ENCODE data around the gene CALN1.
"Not testable (repeated sequence)": the region's sequence is repeated elsewhere in the genome, so short reads cannot be mapped to it uniquely, and the experiment has no call there.

CALN1 gene

DNA sequence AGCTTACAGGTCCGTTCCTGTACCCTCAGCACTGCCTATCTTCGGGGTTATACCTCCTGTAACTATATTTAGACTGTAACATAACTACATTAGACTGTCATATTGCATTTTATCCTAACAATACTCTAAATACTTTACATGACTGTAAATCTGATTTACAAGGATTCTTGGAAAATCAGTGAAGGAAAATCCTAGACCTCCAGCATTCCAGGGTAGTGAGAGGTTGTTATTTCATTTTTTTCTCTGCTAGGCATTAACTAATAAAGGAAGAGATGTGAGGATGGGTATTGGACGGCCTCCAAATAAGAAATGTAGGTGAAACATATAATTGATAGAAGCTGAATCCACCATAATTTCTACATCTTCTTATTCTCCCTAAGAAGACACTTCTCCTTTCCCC lies 569.4 kb downstream of the CALN1 start:
- Histone ChIP-seq H3K9me3 (peaks cover 2% of the 10 kb centered on the region), H3K27ac (no peak overlapping the region), H3K4me2 (no peak overlapping the region), H3K4me3 (no peak overlapping the region), H4K20me1 (no peaks in the 10 kb centered on the region), H3K27me3 (no peaks in the 10 kb centered on the region), H3K4me1 (peaks cover 15% of the 10 kb centered on the region), H3K36me3 (no peaks in the 10 kb centered on the region), H3K9ac (no peak overlapping the region)
- TF ChIP-seq Cebpa-rat (IDR thresholded peaks at IDR 0.05), result no peak

DNA sequence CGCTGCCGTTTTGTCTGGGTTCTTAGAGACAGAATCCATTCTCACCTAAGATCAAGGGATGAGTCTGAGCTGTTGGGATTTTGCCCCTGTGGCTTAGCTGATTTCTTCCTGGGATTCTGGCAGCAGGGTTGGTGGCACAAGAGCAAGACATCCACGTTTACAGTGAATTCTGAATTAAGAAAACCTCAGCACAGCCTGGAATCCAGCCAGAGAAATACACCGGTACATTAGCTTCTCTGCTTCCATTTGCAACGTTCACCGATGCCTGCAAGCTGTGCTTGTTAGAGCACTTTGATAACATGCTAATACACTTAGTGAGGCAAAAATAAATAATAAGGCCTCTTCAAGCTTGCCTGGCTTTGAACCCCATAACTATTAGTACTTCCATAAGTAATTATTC lies 569.8 kb downstream of the CALN1 start:
- no peak for TF ChIP-seq Cebpa-rat (IDR thresholded peaks at IDR 0.05)
- H3K4me3 ChIP-seq, result no peak overlapping the region
- H3K27ac ChIP-seq, result no peak overlapping the region
- H3K4me1 ChIP-seq, result peaks cover 15% of the 10 kb centered on the region
- no peak overlapping the region for H3K4me2 ChIP-seq
- no peaks in the 10 kb centered on the region for H4K20me1 ChIP-seq
- no peaks in the 10 kb centered on the region for H3K36me3 ChIP-seq
- no peaks in the 10 kb centered on the region for H3K27me3 ChIP-seq
- no peaks in the 10 kb centered on the region for H3K9me3 ChIP-seq
- H3K9ac ChIP-seq, result no peak overlapping the region

- Histone ChIP-seq H4K20me1 (no peaks in the 10 kb centered on the region), H3K4me3 (no peak overlapping the region), H3K27ac (no peak overlapping the region), H3K4me2 (no peak overlapping the region), H3K9ac (no peak overlapping the region), H3K9me3 (no peaks in the 10 kb centered on the region), H3K36me3 (no peaks in the 10 kb centered on the region), H3K27me3 (no peaks in the 10 kb centered on the region; the same call in 1 of the 2 replicates), H3K4me1 (no peaks in the 10 kb centered on the region)
- TF ChIP-seq Cebpa-rat (IDR thresholded peaks at IDR 0.05), result no peak
Measured at GRCh38 chr7:71835056-71835455, 577.1 kb downstream of the CALN1 start.

DNA sequence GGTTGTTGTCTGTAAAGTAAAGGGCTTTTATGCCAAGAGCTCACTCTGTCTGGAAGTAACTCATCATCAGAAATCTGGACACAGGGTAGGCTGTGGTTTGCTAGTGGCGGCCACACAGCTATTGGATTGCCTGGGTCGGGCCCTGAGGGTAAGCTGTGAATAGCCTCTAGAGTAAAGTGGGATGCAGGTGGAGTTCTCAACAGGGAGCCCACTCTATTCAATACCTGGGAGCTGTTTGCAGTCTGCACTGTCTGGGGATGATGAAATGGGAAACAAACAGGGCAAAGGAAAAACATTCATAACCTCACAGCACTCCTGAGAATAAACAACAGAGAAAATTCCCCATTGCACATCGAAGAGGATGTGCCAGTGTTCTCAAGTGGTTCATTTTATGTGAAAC lies 582.6 kb downstream of the CALN1 start:
- Histone ChIP-seq H3K9ac (no peak overlapping the region), H3K4me2 (no peak overlapping the region), H4K20me1 (no peaks in the 10 kb centered on the region), H3K4me3 (no peak overlapping the region), H3K27me3 (no peaks in the 10 kb centered on the region), H3K36me3 (no peaks in the 10 kb centered on the region), H3K27ac (no peak overlapping the region), H3K4me1 (no peaks in the 10 kb centered on the region), H3K9me3 (0 out of 2 replicates have a peak, but pooled peaks cover 10% of the 10 kb centered on the region)
- TF ChIP-seq Cebpa-rat (IDR thresholded peaks at IDR 0.05), result no peak

DNA sequence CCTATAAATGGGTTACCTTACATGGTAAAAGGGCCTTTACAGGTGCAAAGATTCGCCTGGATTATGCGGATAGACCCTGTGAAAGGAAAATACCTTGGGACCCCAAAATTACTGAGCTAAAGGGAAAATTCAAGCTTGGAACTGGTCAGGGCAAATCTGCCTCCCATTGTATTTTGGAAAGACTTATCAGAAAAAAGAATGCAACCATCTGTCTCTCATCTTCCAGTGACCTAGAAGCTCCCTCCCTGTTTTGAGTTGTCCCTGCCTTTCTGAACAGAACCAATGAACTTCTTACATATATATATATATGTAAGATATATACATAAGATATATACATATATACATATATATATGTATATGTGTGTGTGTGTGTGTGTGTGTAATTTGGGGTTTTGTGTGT lies 583.8 kb downstream of the CALN1 start:
- no peak overlapping the region for H3K4me2 ChIP-seq
- H4K20me1 ChIP-seq, result no peaks in the 10 kb centered on the region
- H3K27ac ChIP-seq, result no peak overlapping the region
- peaks cover 10% of the 10 kb centered on the region; the same call in 1 of the 2 replicates for H3K9me3 ChIP-seq
- no peak overlapping the region for H3K4me3 ChIP-seq
- H3K27me3 ChIP-seq, result no peaks in the 10 kb centered on the region
- H3K4me1 ChIP-seq, result no peaks in the 10 kb centered on the region
- no peak overlapping the region for H3K9ac ChIP-seq
- no peak for TF ChIP-seq Cebpa-rat (IDR thresholded peaks at IDR 0.05)
- H3K36me3 ChIP-seq, result no peaks in the 10 kb centered on the region

- Histone ChIP-seq H3K9ac (no peak overlapping the region), H3K4me1 (no peaks in the 10 kb centered on the region), H3K4me2 (no peak overlapping the region), H3K36me3 (no peaks in the 10 kb centered on the region), H3K27me3 (no peaks in the 10 kb centered on the region), H3K4me3 (no peak overlapping the region), H3K27ac (no peak overlapping the region), H3K9me3 (peaks cover 10% of the 10 kb centered on the region; the same call in 1 of the 2 replicates), H4K20me1 (no peaks in the 10 kb centered on the region)
- no peak for TF ChIP-seq Cebpa-rat (IDR thresholded peaks at IDR 0.05)
Measured at GRCh38 chr7:71826141-71826540, 586.0 kb downstream of the CALN1 start.

- Histone ChIP-seq H3K9me3 (peaks cover 23% of the 10 kb centered on the region), H3K4me2 (no peak overlapping the region), H3K4me3 (no peak overlapping the region), H3K9ac (no peak overlapping the region), H3K36me3 (no peaks in the 10 kb centered on the region), H3K27me3 (no peaks in the 10 kb centered on the region), H3K4me1 (no peaks in the 10 kb centered on the region), H4K20me1 (no peaks in the 10 kb centered on the region), H3K27ac (no peak overlapping the region)
- no peak for TF ChIP-seq Cebpa-rat (IDR thresholded peaks at IDR 0.05)
Measured at GRCh38 chr7:71824006-71824760, 588.0 kb downstream of the CALN1 start.

DNA sequence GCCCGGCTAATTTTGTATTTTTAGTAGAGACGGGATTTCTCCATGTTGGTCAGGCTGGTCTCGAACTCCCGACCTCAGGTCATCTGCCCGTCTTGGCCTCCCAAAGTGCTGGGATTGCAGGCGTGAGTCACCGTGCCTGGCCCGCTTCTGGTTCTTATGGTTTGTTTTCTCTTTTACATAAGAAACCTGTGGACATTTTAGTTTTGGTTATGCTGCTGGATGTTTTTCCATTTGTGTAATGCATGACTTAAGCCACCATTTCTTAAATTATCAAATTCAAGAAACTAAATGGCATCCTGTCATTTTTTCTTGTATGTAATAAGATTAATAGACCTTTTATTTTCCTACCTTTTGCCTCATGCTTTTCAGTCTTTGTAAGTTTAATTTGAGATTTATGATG lies 589.7 kb downstream of the CALN1 start:
- H3K27me3 ChIP-seq, H3K4me3 ChIP-seq, H3K9ac ChIP-seq, H3K4me2 ChIP-seq, H3K27ac ChIP-seq, H4K20me1 ChIP-seq, H3K4me1 ChIP-seq, H3K36me3 ChIP-seq: not testable (repeated sequence)
- H3K9me3 ChIP-seq, result peaks cover 23% of the 10 kb centered on the region

GRCh38 chr7:71817916-71818315 lies 594.2 kb downstream of the CALN1 start:
- no peak for TF ChIP-seq Cebpa-rat (IDR thresholded peaks at IDR 0.05)
- Histone ChIP-seq H3K27ac (no peak overlapping the region), H3K4me2 (no peak overlapping the region), H4K20me1 (no peaks in the 10 kb centered on the region), H3K9me3 (peaks cover 13% of the 10 kb centered on the region), H3K9ac (no peak overlapping the region), H3K27me3 (no peaks in the 10 kb centered on the region), H3K36me3 (no peaks in the 10 kb centered on the region), H3K4me1 (peaks cover 5% of the 10 kb centered on the region; the same call in 1 of the 2 replicates), H3K4me3 (no peak overlapping the region)

GRCh38 chr7:71808115-71808514 lies 604.0 kb downstream of the CALN1 start:
- no peaks in the 10 kb centered on the region for H3K36me3 ChIP-seq
- H3K27me3 ChIP-seq, result no peaks in the 10 kb centered on the region
- no peaks in the 10 kb centered on the region for H3K4me1 ChIP-seq
- no peak overlapping the region for H3K9ac ChIP-seq
- peaks cover 10% of the 10 kb centered on the region for H3K9me3 ChIP-seq
- H3K4me3 ChIP-seq, result no peak overlapping the region
- no peak for TF ChIP-seq Cebpa-rat (IDR thresholded peaks at IDR 0.05)
- H3K27ac ChIP-seq, result no peak overlapping the region
- no peaks in the 10 kb centered on the region for H4K20me1 ChIP-seq
- H3K4me2 ChIP-seq, result no peak overlapping the region

GRCh38 chr7:71804256-71804655 lies 607.9 kb downstream of the CALN1 start:
- Histone ChIP-seq H3K9ac (no peak overlapping the region), H3K27ac (no peak overlapping the region), H3K27me3 (no peaks in the 10 kb centered on the region), H3K36me3 (no peaks in the 10 kb centered on the region), H3K9me3 (peaks cover 10% of the 10 kb centered on the region), H3K4me1 (no peaks in the 10 kb centered on the region), H3K4me2 (no peak overlapping the region), H3K4me3 (no peak overlapping the region), H4K20me1 (no peaks in the 10 kb centered on the region)
- TF ChIP-seq Cebpa-rat (IDR thresholded peaks at IDR 0.05), result no peak

All from BLaER1 (cell line).